NCI-H748 treated with DMSO at 0.1 percent for 48 hours (cell line): ENCODE data around the gene MAOB.

ENCODE experiments used
- DNase-seq: peaks from one replicate; lab custom pipeline; 2025; lab: John Stamatoyannopoulos, UW

The MAOB gene

GRCh38 chrX:43860646-43861370, 21.4 kb downstream of the MAOB start:
- DNase-seq = peak; percentile 58

DNA sequence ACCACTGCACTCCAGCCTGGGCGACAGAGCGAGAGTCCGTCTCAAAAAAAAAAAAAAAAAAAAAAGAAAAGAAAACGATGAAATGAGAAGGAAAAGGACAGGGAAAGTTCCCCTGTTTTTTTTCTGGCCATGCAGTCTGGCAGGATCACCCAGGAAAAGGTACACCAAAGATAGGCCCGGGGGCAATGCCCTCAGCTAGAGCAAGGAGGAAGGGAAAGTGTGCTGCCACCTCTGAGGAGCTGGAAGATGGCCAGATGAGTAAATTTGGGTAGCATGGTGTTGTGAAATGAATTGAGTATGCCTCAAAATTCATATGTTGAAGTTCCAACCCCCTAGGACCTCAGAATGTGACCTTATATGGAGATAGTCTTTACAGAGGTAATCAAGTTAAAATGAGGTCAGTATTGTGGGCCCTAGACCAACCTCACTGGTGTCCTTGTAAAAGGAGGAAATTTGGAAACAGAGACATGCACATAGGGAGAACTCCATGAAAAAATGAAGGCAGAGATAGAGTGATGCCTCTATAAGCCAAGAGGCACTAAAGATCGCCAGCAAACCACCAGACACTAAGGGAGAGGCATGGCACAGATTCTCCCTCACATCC, 28.9 kb downstream of the MAOB start:
- DNase-seq = no peak

GRCh38 chrX:43850629-43851028, 31.6 kb downstream of the MAOB start:
- no peak for DNase-seq

DNA sequence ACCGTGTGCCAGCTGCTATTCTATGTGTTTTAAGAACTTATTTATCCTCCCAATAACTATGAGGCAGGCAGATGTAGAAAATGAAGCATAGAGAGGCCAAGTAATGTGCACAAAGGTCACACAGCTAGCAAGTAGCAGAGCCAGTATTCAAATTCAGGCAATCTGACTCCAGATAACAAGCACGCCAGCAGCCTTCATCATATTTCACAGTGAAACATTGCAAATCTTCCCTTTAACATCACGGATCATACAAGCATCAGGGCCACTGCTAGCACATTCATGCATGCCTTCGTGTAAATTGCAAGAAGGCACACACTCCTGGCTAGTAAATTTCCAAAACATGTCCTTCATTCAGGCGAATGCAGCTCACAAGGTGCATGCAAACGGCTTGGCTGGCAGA, 33.1 kb downstream of the MAOB start:
- no peak for DNase-seq

DNA sequence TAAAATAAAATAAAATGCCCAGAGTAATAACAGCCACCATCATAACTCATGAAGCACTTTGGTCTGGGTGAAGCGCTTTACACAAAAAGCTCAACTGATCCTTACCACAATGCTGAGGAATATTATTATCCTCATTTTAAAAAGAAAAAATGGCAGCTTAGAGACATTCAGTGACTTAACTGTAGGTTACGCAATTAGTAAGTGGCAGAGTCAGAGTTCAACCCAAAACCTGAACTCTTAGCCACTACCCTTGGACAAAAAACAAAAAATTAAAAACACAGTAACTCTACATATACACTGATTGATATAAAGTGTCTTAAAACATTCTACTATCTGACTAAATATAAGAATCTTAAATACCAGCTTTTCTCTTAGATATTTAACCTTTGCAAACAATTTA, 34.9 kb downstream of the MAOB start:
- no peak for DNase-seq

GRCh38 chrX:43846558-43846957, 35.7 kb downstream of the MAOB start:
- DNase-seq = no peak

DNA sequence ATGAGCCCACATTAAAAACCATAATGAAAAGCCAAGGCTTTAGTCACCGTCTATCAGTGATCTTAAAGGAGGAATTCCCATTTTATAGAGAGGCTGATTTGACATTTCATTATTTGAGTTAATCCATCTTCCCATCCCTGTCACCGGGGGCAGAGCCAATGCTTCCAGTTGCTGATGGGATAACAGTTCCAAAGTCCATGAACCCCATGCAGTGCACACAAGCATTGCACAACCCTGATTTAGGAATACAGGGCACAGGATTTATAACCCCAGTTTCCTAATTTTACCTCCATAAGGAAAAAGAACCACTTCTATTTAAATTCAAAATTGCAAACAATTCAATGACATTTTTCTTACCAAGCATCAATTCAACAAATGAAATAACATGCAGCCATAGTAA, 36.5 kb downstream of the MAOB start:
- DNase-seq = no peak

DNA sequence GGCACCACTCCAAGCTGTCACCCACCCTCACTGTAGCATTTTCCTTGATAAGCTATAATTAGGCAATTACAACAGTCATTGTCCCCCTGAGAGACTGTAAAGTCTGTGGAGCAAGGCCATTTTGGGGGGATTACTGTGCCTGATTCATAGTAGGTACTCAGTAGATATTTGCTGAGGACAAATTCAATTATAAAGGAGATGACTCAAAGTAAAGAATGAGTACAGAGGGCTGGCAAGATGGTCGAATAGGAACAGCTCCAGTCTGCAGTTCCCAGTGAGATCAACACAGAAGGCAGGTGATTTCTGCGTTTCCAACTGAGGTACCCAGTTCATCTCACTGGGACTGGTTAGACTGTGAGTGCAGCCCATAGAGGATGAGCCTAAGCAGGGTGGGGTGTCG, 42.0 kb downstream of the MAOB start:
- DNase-seq = peak; percentile 1

GRCh38 chrX:43836435-43837184, 45.6 kb downstream of the MAOB start:
- DNase-seq = peak; percentile 12

DNA sequence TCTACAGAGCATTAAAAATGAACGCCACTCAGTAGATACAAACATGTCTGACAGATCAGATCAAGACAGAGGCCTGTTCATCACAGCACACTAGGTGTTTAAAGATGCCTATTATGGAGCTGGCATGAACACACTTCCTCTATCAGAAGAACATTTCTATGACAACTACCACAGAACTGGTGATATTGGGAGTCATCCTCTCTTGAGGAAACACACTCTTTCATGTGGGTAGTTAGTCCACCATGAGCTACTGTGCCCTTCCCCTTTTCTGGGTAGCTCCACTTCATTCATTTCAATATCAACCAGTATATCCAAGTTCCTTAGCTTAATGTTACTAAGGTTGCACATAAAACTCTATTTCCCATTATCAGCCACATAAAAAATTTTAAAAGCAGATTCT, 46.7 kb downstream of the MAOB start:
- DNase-seq = no peak

- DNase-seq = no peak
These were observed 54.5 kb downstream of the MAOB start for GRCh38 chrX:43827791-43828190.

DNA sequence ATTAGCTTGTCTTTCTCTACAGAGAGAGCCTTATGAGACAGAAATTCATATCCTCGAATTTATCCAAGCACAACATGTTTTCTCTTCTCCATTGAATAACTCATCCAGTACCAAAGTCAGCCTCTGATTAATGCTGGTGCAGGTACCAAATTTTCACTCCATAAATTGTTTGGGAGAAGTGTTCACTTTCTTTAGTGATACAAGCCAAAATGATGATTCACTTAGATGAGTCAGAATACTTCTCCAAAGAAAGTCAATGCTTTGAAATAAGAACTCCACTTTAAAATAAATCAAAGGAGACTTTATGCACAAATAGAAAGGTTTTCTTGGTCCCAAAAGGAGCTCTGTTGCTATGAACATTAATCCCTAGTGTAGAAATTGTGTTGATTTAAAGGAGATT, 60.2 kb downstream of the MAOB start:
- DNase-seq = no peak

- DNase-seq = no peak
These were observed 64.8 kb downstream of the MAOB start for GRCh38 chrX:43817444-43817843.

GRCh38 chrX:43815209-43815608, 67.0 kb downstream of the MAOB start:
- no peak for DNase-seq

DNA sequence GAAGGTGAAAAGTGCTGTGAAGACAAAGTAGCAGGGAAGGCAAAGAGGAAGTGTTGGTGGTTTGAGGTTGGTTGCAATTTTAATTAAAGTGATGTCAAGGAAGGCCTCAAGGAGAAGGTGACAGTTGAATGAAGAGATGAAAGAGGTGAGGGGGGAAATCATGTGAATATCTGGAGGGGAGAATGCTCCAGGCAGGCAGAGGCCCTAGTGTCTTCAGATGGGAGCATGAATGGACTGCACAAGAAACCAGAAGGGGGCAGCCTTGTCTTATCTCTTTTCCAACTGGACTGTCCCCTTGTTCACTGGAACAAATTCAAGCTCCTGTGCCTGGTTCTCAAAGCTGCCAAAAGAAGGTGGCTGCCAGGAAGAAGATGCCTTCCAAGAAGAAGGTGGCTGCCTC, 68.4 kb downstream of the MAOB start:
- peak; percentile 2 for DNase-seq

- DNase-seq = no peak
These were observed 68.9 kb downstream of the MAOB start for GRCh38 chrX:43813319-43813718.

DNA sequence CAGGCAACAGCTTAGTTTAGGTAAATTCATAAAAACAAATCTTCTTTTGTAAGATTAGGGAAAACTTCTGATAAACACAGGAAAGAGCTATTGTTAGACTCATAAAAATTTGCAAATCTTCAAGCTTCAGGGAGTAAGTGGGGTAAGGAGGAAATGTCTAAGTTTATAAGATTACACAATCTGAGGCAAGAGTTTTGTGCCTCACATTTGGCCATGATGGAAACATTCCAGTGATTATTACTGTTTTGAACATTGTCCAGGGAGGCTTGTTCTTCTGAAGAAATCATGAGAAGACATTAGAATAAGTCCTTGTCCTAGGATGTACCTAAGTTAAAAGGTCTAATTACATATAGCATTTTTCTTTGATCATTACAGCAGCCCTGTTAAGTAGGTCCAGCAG, 72.8 kb downstream of the MAOB start:
- DNase-seq = no peak

DNA sequence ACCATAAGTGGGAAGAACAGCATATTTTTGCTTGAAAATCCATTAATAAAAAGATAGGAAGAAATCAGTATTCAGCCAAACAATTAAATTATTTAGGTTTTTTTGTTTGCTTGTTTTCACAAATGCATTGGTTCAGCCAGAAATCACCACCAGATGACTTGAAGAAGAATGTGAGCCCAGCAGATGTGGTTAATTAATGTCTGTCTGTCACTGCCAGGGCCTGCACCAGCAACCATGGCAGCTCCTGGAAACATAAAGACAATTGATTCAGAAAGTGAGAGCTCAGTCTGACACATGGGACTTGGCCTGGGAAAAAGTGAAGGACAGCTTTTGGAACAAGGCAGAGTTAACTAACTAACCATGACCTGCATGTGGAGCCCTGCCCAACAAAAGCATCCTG, 74.0 kb downstream of the MAOB start:
- DNase-seq = no peak

- DNase-seq = no peak
These were observed 76.7 kb downstream of the MAOB start for GRCh38 chrX:43805579-43805978.

- DNase-seq = no peak
These were observed 78.2 kb downstream of the MAOB start for GRCh38 chrX:43804021-43804420.

GRCh38 chrX:43785930-43786591, 96.2 kb downstream of the MAOB start:
- DNase-seq = no peak

GRCh38 chrX:43758044-43758443, 124.2 kb downstream of the MAOB start:
- no peak for DNase-seq

DNA sequence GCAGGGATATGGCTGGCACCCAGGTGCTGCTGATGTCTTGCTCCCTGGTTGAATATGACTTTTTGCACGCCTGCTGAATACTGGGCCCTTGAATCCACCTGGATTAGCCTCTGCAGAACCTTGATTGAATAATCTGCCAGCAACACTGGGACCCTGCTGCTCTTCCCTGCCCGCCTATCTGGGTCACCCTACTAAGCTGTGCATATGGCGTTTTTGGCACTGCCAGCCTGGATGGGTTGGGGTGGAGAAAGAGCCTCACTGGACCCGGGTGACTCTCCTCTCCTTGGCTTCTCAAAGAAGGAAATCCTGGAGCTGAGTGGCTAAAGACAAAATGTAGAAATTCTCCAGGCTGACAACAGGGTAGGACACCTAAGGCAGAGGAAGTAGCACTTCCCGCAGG, 126.2 kb downstream of the MAOB start:
- DNase-seq = no peak
